SK-N-SH (cell line): ENCODE results near the gene RAPSN. TPM values are rescaled to one million over a fixed set of nuclear protein-coding genes. Genes with fewer than 3 reads are reported as not detected.

ENCODE experiments used
- CTCF ChIA-PET: fragments of 300-600, 350-600 bp; formaldehyde crosslinking; extraction: SDS; loops from one replicate; lab custom pipeline; 2021; lab: Yijun Ruan, JAX
- POLR2A ChIA-PET: fragments of 350-600 bp; sonication (Branson Sonifier 250); formaldehyde crosslinking; extraction: SDS; loops from one replicate; lab custom pipeline; 2020; ENCODE audit warnings: antibody characterized with exemption, inconsistent platforms; lab: Yijun Ruan, JAX
- DNase-seq: peaks from one replicate; pipeline ENCODE4 v3.0.0; 2012
- H2AFZ ChIP-seq: fragments of 200-600 bp; sonication (generic); 2 replicates; pipeline ENCODE4 v1.8.1; 2016; ENCODE audit warnings: antibody characterized with exemption, mild to moderate bottlenecking, low read depth
- H3F3A ChIP-seq: fragments of 200-600 bp; sonication (generic); replicated peaks from 2 replicates; pipeline ENCODE3; 2016; ENCODE audit warnings: antibody characterized with exemption, mild to moderate bottlenecking; ENCODE audit not compliant: insufficient read depth
- H3K27ac ChIP-seq, 2 experiments: fragments of 200-500 bp in 1 of 2; fragments of 200-600 bp in 1 of 2; sonication (Bioruptor generic) in 1 of 2; sonication (generic), shearing (Covaris generic) in 1 of 2; 2 replicates each; pipeline versions ENCODE4 v1.5.1 to v1.6.1; 2014 to 2016; ENCODE audit warnings: low read depth in 2 of 2, inconsistent platforms in 1 of 2, low read length in 1 of 2, mild to moderate bottlenecking in 1 of 2, mixed read lengths in 1 of 2
- H3K27me3 ChIP-seq: fragments of 200-600 bp; sonication (generic), shearing (Covaris generic); 2 replicates; pipeline ENCODE4 v1.6.1; 2016; ENCODE audit warnings: mixed run types; ENCODE audit not compliant: insufficient read depth
- H3K36me3 ChIP-seq, 2 experiments: fragments of 200-500 bp in 1 of 2; fragments of 200-600 bp in 1 of 2; sonication (Bioruptor generic) in 1 of 2; sonication (generic) in 1 of 2; replicated peaks in 1 of 2; 2 replicates each; pipeline versions ENCODE3 to v1.5.1; 2014 to 2016; ENCODE audit warnings: low read length in 1 of 2, mild to moderate bottlenecking in 1 of 2; ENCODE audit not compliant: insufficient read depth in 2 of 2, control insufficient read depth in 1 of 2
- H3K4me1 ChIP-seq, 2 experiments: fragments of 200-500 bp in 1 of 2; fragments of 200-600 bp in 1 of 2; sonication (Bioruptor generic) in 1 of 2; sonication (generic), shearing (Covaris generic) in 1 of 2; 2 replicates each; pipeline versions ENCODE4 v1.5.1 to v1.6.1; 2014 to 2016; ENCODE audit warnings: low read depth in 1 of 2, low read length in 1 of 2, mixed run types in 1 of 2; ENCODE audit not compliant: insufficient read depth in 2 of 2, control insufficient read depth in 1 of 2
- H3K4me2 ChIP-seq: fragments of 200-600 bp; sonication (generic), shearing (Covaris generic); 2 replicates; pipeline ENCODE4 v1.6.1; 2017; ENCODE audit warnings: mixed run types
- H3K4me3 ChIP-seq, 2 experiments: fragments of 200-500 bp in 1 of 2; fragments of 200-600 bp in 1 of 2; sonication (Bioruptor generic) in 1 of 2; sonication (generic), shearing (Covaris generic) in 1 of 2; 2 replicates each; pipeline versions ENCODE4 v1.5.1 to v1.8.1; 2014 to 2016; ENCODE audit warnings: low read depth in 2 of 2, inconsistent platforms in 1 of 2, low read length in 1 of 2, mild to moderate bottlenecking in 1 of 2, mixed read lengths in 1 of 2, moderate library complexity in 1 of 2
- H3K79me2 ChIP-seq: fragments of 200-600 bp; sonication (generic); 2 replicates; pipeline ENCODE4 v1.8.1; 2017; ENCODE audit warnings: mild to moderate bottlenecking; ENCODE audit not compliant: insufficient read depth
- H3K9ac ChIP-seq: fragments of 200-600 bp; sonication (generic); 2 replicates; pipeline ENCODE4 v1.6.1; 2017; ENCODE audit warnings: mixed run types
- H3K9me2 ChIP-seq: fragments of 200-600 bp; sonication (generic); 2 replicates; pipeline ENCODE4 v1.6.1; 2017; ENCODE audit warnings: mixed run types
- H3K9me3 ChIP-seq: fragments of 200-600 bp; sonication (generic); 2 replicates; pipeline ENCODE4 v1.6.1; 2017; ENCODE audit warnings: mixed run types, mild to moderate bottlenecking, moderate library complexity
- H4K20me1 ChIP-seq: fragments of 200-600 bp; sonication (generic); 2 replicates; pipeline ENCODE4 v1.6.1; 2017; ENCODE audit warnings: mild to moderate bottlenecking, mixed run types; ENCODE audit not compliant: insufficient read depth
- CHD2 ChIP-seq: fragments of 150-350 bp; IDR thresholded peaks from 2 replicates; pipeline ENCODE4 v1.6.1; 2018; ENCODE audit warnings: low read length; ENCODE audit not compliant: partially characterized antibody
- ELF1 ChIP-seq: IDR thresholded peaks from 2 replicates; pipeline ENCODE4 v1.4.0; 2012
- EP300 ChIP-seq, 2 experiments: IDR thresholded peaks; 2 replicates each; pipeline versions ENCODE4 v1.4.0 to v1.6.1; 2012; ENCODE audit warnings: borderline replicate concordance in 1 of 2, low read depth in 1 of 2, low read length in 1 of 2
- EZH2phosphoT487 ChIP-seq: fragments of 200-600 bp; sonication (generic); IDR thresholded peaks from 2 replicates; pipeline ENCODE4 v1.6.1; 2017; ENCODE audit warnings: low read depth, mixed run types, mild to moderate bottlenecking, antibody characterized with exemption, moderate library complexity, borderline replicate concordance
- FOSL2 ChIP-seq: IDR thresholded peaks from 2 replicates; pipeline ENCODE4 v1.4.0; 2012; ENCODE audit warnings: low read depth, mild to moderate bottlenecking, moderate library complexity, borderline replicate concordance
- FOXM1 ChIP-seq: IDR thresholded peaks from 2 replicates; pipeline ENCODE4 v1.4.0; 2012; ENCODE audit warnings: low read depth, mild to moderate bottlenecking
- GATA2 ChIP-seq: sonication (generic); formaldehyde crosslinking; IDR thresholded peaks from 2 replicates; pipeline ENCODE4 v1.5.0; 2020; ENCODE audit warnings: mild to moderate bottlenecking, missing genetic modification reagents
- JUND ChIP-seq: IDR thresholded peaks from 2 replicates; pipeline ENCODE4 v1.4.0; 2012
- NFIC ChIP-seq: IDR thresholded peaks from 2 replicates; pipeline ENCODE4 v1.4.0; 2012; ENCODE audit warnings: borderline replicate concordance
- NRF1 ChIP-seq: IDR thresholded peaks from 2 replicates; pipeline ENCODE4 v1.6.1; 2012; ENCODE audit warnings: low read depth, mild to moderate bottlenecking, low read length
- POLR2AphosphoS5 ChIP-seq: IDR thresholded peaks from 2 replicates; pipeline ENCODE4 v1.6.1; 2012; ENCODE audit warnings: low read depth, low read length
- RAD21 ChIP-seq: IDR thresholded peaks from 2 replicates; pipeline ENCODE4 v1.6.1; 2012; ENCODE audit warnings: mild to moderate bottlenecking, low read length
- RFX5 ChIP-seq: IDR thresholded peaks from 2 replicates; pipeline ENCODE4 v1.6.1; 2012; ENCODE audit warnings: mild to moderate bottlenecking, improper control_type of control experiment, low read length
- SIN3A ChIP-seq: IDR thresholded peaks from 2 replicates; pipeline ENCODE4 v1.6.1; 2012; ENCODE audit warnings: low read depth, mild to moderate bottlenecking, low read length, moderate library complexity, borderline replicate concordance
- SMC3 ChIP-seq: IDR thresholded peaks from 2 replicates; pipeline ENCODE4 v1.6.1; 2012; ENCODE audit warnings: low read depth, low read length, improper control_type of control experiment
- TAF1 ChIP-seq: IDR thresholded peaks from 2 replicates; pipeline ENCODE4 v1.6.1; 2012; ENCODE audit warnings: low read depth, mild to moderate bottlenecking, low read length, moderate library complexity, borderline replicate concordance
- TEAD4 ChIP-seq: IDR thresholded peaks from 2 replicates; pipeline ENCODE4 v1.4.0; 2012; ENCODE audit warnings: mild to moderate bottlenecking, borderline replicate concordance; ENCODE audit not compliant: insufficient read depth
- WGBS: methylation state at CpG from one replicate; pipeline ENCODE4 v1.1.6; 2017; ENCODE audit warnings: low lambda C conversion rate; 5-methylcytosine and 5-hydroxymethylcytosine counted together
- polyA plus RNA-seq, 3 experiments: library from polyadenylated mRNA; depleted of rRNA; stranded (reverse); fragments of >200 nt; gene quantifications; 2 replicates each; pipeline ENCODE4 v1.2.3, GENCODE V29; 2012
- TF ChIP-seq, protein P1 (sequence below): IDR thresholded peaks from 2 replicates; pipeline ENCODE4 v1.4.0; 2012; ENCODE audit warnings: low read depth
- TF ChIP-seq, protein P2 (sequence below): fragments of 200-600 bp; sonication (generic); IDR thresholded peaks from 2 replicates; pipeline ENCODE4 v1.6.1; 2017; ENCODE audit warnings: antibody characterized with exemption, mild to moderate bottlenecking, moderate library complexity

Gene RAPSN
- polyA plus RNA-seq, 1 of the 3 experiments (the other 2 are of a cell fraction) = 0.07 TPM

DNA sequence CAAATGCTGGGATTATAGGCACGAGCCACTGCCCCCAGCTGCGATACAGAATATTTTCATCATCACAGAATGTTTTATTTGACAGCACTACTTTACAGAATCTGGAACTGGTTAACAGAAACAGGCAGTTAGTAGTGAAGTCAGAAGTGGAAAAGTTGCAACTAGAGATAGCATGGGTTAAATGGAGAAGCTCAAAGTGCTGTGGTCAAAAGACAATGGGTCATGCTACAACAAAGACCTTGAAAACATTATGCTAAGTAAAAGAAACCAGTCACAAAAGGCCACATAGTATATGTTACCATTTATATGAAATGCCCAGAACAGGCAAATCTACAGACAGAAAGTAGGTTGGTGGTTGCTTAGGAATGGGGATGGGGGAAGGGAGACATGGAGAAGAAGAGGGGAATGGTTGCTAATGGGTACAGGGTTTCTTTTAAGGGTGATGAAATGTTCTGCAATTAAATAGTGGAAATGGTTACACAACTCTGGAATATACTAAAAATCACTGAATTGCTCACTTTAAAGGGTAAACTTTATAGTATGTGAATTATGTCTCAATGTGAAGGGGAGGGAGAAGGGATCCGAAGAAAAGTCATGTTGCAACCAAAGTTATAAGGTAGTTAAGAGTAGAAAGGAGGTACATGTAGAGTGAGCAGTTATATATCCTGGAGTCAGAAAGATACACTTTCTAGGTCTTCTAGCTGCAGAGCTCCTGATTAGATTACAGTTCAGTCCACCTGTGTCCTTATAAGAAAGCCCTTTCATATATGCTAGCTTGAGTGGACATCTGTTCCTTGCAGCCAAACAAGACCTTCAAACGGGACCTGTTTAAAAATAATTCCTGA lies 46.3 kb upstream of the RAPSN start:
- Histone ChIP-seq H3K4me3 (no peak overlapping the region), H3K4me1 (peaks cover 21 to 40% of the 10 kb centered on the region in 2 experiments; a peak in 3 of 4 replicates), H2AFZ (no peak overlapping the region), H3K36me3 (peaks cover 36 to 50% of the 10 kb centered on the region in 2 experiments), H3K9me2 (no peaks in the 10 kb centered on the region), H4K20me1 (peaks cover 74% of the 10 kb centered on the region), H3K4me2 (no peak overlapping the region), H3K79me2 (peaks cover 98% of the 10 kb centered on the region), H3F3A (peaks cover 4% of the 10 kb centered on the region), H3K27ac (no peak overlapping the region), H3K9me3 (no peaks in the 10 kb centered on the region), H3K27me3 (no peaks in the 10 kb centered on the region), H3K9ac (no peak overlapping the region)
- ChIA-PET POLR2A (no interaction called here), CTCF (no interaction called here)
- no peak for DNase-seq
- TF ChIP-seq, protein P1, sequence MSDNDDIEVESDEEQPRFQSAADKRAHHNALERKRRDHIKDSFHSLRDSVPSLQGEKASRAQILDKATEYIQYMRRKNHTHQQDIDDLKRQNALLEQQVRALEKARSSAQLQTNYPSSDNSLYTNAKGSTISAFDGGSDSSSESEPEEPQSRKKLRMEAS = no peak
- TF ChIP-seq SIN3A (no peak), EP300 (IDR thresholded peaks at IDR 0.05; ENCODE audit: borderline replicate concordance in 1 of 2, low read depth in 1 of 2, low read length in 1 of 2) (no peak), SMC3 (no peak), FOSL2 (no peak), RAD21 (no peak), GATA2 (CRISPR knock-in tag) (no peak), FOXM1 (no peak), JUND (no peak), POLR2AphosphoS5 (no peak), CHD2 (no peak), TAF1 (no peak), RFX5 (no peak), EZH2phosphoT487 (no peak), TEAD4 (no peak)
- TF ChIP-seq, protein P2, sequence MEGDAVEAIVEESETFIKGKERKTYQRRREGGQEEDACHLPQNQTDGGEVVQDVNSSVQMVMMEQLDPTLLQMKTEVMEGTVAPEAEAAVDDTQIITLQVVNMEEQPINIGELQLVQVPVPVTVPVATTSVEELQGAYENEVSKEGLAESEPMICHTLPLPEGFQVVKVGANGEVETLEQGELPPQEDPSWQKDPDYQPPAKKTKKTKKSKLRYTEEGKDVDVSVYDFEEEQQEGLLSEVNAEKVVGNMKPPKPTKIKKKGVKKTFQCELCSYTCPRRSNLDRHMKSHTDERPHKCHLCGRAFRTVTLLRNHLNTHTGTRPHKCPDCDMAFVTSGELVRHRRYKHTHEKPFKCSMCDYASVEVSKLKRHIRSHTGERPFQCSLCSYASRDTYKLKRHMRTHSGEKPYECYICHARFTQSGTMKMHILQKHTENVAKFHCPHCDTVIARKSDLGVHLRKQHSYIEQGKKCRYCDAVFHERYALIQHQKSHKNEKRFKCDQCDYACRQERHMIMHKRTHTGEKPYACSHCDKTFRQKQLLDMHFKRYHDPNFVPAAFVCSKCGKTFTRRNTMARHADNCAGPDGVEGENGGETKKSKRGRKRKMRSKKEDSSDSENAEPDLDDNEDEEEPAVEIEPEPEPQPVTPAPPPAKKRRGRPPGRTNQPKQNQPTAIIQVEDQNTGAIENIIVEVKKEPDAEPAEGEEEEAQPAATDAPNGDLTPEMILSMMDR = no peak
- WGBS = 96% methylated on average over 4 of the region's 4 CpGs

GRCh38 chr11:47489395-47489755 lies 40.4 kb upstream of the RAPSN start:
- no peak for DNase-seq
- no peak for TF ChIP-seq NFIC
- TF ChIP-seq NRF1 = no peak
- TF ChIP-seq ELF1 = no peak
- TF ChIP-seq RFX5 = no peak
- TF ChIP-seq, protein P2 = no peak
- peaks cover 21% of the 10 kb centered on the region for H4K20me1 ChIP-seq
- H3K4me2 ChIP-seq = no peak overlapping the region
- H3K36me3 ChIP-seq = peaks cover 44 to 50% of the 10 kb centered on the region in 2 experiments
- H3K4me3 ChIP-seq = no peak overlapping the region
- ChIA-PET CTCF (no interaction called here), POLR2A (no interaction called here)
- H3K9ac ChIP-seq = no peak overlapping the region
- no peak overlapping the region for H2AFZ ChIP-seq
- H3K27me3 ChIP-seq = no peaks in the 10 kb centered on the region
- peaks cover 85% of the 10 kb centered on the region for H3K79me2 ChIP-seq
- H3F3A ChIP-seq = peaks cover 11% of the 10 kb centered on the region
- H3K9me2 ChIP-seq = no peaks in the 10 kb centered on the region
- peak overlapping the region in 1 of 2 experiments; percentile 4; a peak in 2 of 4 replicates for H3K27ac ChIP-seq
- H3K9me3 ChIP-seq = no peaks in the 10 kb centered on the region
- peaks cover 0 to 5% of the 10 kb centered on the region in 2 experiments; a peak in 2 of 4 replicates for H3K4me1 ChIP-seq
- WGBS = 62% methylated on average over 2 of the region's 2 CpGs
